Fibroblast of mammary gland (primary cell): Measurements from ENCODE around the gene YTHDF1.

Experiments used
- DNase-seq: peaks from one replicate; pipeline ENCODE4 v3.0.0-alpha.2; 2010; ENCODE audit warnings: low read depth
- H3K4me3 ChIP-seq: 2 replicates; pipeline ENCODE4 v1.5.1; 2011; ENCODE audit warnings: low read depth, mild to moderate bottlenecking, low read length, moderate library complexity; ENCODE audit not compliant: control insufficient read depth
- CTCF ChIP-seq: conservative IDR thresholded peaks from 2 replicates; pipeline ENCODE4 v1.5.1; 2011; ENCODE audit warnings: low read depth, low read length, inconsistent platforms; ENCODE audit not compliant: control insufficient read depth, insufficient read depth

YTHDF1 gene

DNA sequence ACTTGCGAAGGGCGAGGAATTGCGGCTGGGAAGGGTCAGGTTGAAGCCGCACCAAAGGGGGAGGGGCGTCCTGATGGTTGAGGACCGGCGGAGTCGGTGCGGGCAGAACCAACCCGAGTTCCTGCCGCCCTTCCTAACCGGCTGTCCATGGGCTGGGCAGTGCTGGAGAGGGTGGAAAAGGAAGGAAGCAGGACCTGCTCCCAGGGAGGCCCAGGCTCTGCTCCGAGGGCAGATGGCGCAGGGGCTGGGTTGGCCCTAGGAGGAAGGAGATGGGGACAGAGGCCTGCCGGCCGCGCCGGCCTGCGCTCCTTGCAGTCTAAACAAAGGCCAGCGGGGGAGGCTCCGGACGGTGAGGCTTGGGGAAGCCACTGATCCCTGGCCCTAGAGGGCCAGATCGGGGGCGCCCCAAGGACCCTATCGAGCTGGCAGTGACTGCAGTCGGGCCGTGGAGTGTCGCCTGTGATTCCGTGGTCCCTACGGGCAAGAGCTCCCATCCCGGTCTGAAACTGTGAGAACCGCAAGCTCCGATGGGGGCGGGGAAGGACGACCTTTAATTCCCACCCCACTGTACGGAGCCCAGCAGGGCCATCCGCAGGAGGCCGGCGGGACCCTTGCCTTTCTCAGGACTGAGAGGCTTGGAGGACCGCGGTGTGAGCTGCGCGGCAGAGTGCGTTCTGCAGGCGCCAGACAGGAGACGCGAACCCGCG lies 39.4 kb downstream of the YTHDF1 start:
- no peak overlapping the region for H3K4me3 ChIP-seq

DNA sequence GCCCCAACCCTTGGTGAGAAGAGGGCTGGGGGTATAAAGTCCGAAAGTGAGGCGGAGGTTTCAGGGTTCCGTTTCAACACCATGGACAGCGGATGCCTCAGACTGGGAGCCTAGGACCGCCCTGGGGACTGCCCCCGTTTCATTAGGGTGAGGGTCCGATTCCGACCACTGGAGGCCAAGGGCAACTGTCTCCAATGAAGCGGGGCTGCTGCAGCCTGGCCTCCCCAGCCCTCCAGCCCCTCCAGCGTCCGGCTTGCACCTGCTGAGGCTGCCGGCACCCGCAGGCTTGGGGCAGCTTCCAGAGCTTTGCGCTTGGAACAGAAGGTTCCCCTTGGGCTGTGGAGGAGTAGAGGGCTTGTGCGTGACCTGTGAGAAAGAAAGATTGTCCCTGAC lies 39.9 kb downstream of the YTHDF1 start:
- H3K4me3 ChIP-seq, result no peak overlapping the region
- TF ChIP-seq CTCF, result no peak
- DNase-seq, result no peak

More for the DNA sequence above, 39.4 kb downstream of the YTHDF1 start:
- no peak for DNase-seq
- no peak for TF ChIP-seq CTCF

DNA sequence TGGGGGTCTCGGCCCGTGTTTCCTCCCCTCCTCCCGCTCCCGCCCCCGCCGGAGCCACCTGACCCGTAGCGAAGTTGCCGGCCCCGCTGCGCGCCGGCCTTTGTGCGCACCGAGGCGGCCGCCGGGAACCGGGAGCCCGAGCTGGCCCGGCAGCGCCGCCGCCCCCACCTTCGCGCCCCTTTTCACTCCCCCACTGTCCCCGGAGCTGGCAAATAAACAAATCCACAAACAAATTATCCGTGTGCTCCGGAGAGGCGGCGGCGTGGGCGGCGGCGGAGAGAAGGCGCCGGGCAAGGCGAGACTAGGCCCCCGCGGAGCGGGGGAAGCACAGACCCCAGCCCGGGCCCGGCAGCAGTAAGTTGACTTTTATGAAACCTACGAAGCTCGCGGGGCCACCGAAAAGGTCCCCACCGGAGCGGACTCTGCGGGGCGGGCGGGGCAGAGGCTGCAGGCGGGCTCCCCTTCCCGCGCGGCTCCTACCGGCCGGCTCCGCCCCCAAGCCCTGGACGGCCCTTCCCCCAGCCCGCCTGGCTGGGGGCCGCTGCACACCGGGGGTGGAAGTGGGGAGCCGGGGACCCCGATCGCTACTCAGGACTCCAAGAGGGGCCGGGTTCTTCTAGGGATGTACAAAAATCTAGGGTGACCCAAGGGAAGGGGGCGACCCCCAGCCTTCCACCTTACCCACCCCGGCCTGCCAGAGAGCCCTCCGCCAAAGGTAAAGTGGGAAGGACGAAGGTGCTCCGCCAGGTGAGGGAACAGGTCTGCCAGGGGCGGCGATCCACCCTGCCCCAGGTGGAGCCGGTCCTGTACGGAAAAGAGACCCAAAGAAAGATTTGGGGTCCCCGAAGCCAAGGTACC lies 40.7 kb downstream of the YTHDF1 start:
- no peak for TF ChIP-seq CTCF
- no peak overlapping the region for H3K4me3 ChIP-seq
- no peak for DNase-seq

GRCh38 chr20:63174309-63175037 lies 41.5 kb downstream of the YTHDF1 start:
- no peak overlapping the region for H3K4me3 ChIP-seq
- no peak for DNase-seq
- TF ChIP-seq CTCF, result no peak

DNA sequence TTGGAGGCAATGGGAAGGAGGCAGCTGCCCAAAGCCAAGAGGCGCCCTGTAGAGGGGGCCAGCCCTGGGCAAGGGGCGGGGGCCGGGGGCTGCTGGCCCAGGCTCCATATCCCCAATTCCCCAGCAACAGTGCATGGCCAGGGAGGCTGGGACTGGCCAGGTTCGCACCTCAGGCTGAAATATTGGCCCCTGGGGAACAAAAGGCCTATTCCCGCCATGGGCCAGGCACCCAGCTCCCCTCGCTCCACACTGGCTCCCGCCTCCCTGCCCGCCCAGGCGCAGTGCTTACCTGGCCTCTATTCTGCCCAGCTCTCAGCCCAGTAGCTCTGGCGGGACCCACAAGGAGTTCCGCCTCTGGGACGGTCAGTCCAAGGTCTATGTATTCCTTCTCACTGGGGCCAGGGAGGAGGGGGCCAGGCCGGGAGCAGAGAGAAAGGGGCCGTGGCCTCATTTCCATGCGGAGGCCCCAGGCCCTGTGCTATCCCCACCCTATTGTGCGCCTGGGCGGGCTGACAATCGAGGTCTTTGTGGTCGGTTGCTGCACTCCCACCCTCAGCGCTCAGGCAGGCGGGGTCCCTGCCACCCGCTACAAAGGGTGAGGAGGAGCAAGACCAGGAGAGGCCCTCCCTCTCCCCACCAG lies 42.3 kb downstream of the YTHDF1 start:
- no peak overlapping the region for H3K4me3 ChIP-seq
- no peak for TF ChIP-seq CTCF
- DNase-seq, result no peak

- no peak for TF ChIP-seq CTCF
- H3K4me3 ChIP-seq, result no peak overlapping the region
- DNase-seq, result no peak
These were observed 43.2 kb downstream of the YTHDF1 start for GRCh38 chr20:63172726-63173125.
